22Rv1 (cell line): ENCODE data around the gene NADSYN1.

ENCODE experiments used
- ZFX ChIP-seq: fragments of 450-650 bp; IDR thresholded peaks from 2 replicates; pipeline ENCODE4 v1.6.1; 2017; ENCODE audit warnings: antibody characterized with exemption, borderline replicate concordance
- TF ChIP-seq, protein P1 (sequence below): fragments of 450-650 bp; IDR thresholded peaks from 2 replicates; pipeline ENCODE4 v1.5.1; 2017; ENCODE audit warnings: mild to moderate bottlenecking

DNA sequence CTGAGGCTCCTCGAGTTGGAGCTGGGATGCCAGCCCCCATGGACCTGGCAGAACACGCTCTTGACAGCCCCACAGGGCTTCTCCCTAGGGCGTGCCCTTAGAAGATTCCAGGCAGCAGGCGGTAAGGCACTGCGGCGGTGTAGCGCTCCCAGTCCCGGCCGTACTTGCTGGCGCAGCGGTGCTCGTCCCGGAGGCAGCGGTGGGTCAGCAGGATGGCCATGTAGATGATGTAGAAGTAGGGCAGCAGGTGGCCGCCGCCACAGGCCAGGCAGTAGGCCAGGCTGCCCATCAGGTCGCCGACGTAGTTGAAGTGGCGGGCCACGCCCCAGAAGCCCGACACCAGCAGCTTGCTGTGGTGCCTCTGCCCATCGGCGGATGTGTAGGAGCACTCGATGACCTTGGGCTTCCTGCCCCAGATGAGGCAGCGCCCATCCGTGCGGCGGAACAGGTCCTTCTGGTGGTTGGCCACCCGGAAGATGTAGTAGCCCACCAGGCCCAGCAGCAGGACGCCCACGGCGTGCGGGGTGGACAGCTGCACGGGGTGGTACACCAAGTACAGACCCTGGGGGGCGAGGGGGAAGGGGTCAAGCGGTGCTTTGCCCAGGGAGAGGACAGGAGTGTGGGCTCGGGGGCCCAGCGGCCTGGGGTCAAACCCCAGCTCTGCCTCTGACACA is 17.6 kb upstream of the NADSYN1 start:
- TF ChIP-seq, protein P1, sequence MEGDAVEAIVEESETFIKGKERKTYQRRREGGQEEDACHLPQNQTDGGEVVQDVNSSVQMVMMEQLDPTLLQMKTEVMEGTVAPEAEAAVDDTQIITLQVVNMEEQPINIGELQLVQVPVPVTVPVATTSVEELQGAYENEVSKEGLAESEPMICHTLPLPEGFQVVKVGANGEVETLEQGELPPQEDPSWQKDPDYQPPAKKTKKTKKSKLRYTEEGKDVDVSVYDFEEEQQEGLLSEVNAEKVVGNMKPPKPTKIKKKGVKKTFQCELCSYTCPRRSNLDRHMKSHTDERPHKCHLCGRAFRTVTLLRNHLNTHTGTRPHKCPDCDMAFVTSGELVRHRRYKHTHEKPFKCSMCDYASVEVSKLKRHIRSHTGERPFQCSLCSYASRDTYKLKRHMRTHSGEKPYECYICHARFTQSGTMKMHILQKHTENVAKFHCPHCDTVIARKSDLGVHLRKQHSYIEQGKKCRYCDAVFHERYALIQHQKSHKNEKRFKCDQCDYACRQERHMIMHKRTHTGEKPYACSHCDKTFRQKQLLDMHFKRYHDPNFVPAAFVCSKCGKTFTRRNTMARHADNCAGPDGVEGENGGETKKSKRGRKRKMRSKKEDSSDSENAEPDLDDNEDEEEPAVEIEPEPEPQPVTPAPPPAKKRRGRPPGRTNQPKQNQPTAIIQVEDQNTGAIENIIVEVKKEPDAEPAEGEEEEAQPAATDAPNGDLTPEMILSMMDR = no peak
- no peak for TF ChIP-seq ZFX
